GM21390 (cell line): Measurements from ENCODE around the gene CYP19A1.

Experiments
- ATAC-seq: cut with Tn5 transposase; IDR thresholded peaks from one replicate; pipeline ENCODE4 v1.9.1; 2021; ENCODE audit not compliant: unreplicated experiment

CYP19A1 gene

GRCh38 chr15:51363383-51363782 lies 25.0 kb upstream of the CYP19A1 start:
- no peak for ATAC-seq

- ATAC-seq: no peak
These were observed 21.6 kb upstream of the CYP19A1 start for GRCh38 chr15:51359981-51360380.

- no peak for ATAC-seq
These were observed 18.6 kb upstream of the CYP19A1 start for GRCh38 chr15:51356983-51357382.

- ATAC-seq: no peak
These were observed 17.8 kb upstream of the CYP19A1 start for GRCh38 chr15:51356147-51356546.

- no peak for ATAC-seq
These were observed 16.7 kb upstream of the CYP19A1 start for GRCh38 chr15:51355096-51355495.

- no peak for ATAC-seq
These were observed 15.6 kb upstream of the CYP19A1 start for GRCh38 chr15:51353976-51354375.

- ATAC-seq: no peak
These were observed 12.3 kb upstream of the CYP19A1 start for GRCh38 chr15:51350723-51351122.

GRCh38 chr15:51349156-51349844 lies 10.9 kb upstream of the CYP19A1 start:
- ATAC-seq: no peak

GRCh38 chr15:51348688-51349087 lies 10.3 kb upstream of the CYP19A1 start:
- peak; percentile 97 for ATAC-seq

- no peak for ATAC-seq
These were observed 7.7 kb upstream of the CYP19A1 start for GRCh38 chr15:51346136-51346535.

- ATAC-seq: no peak
These were observed 5.1 kb upstream of the CYP19A1 start for GRCh38 chr15:51343466-51343865.

- ATAC-seq: no peak
These were observed 4.0 kb upstream of the CYP19A1 start for GRCh38 chr15:51342227-51342999.

GRCh38 chr15:51341366-51342226 lies 3.2 kb upstream of the CYP19A1 start, which contains the start of gene GLDN:
TSS of gene GLDN (plus strand) at chr15:51341655. CDS start at chr15:51341685, 30 bp downstream.
- ATAC-seq: no peak

GRCh38 chr15:51335538-51336410 lies 2.6 kb downstream of the CYP19A1 start:
- peak; percentile 81 for ATAC-seq

- no peak for ATAC-seq
These were observed 3.3 kb downstream of the CYP19A1 start for GRCh38 chr15:51335087-51335486.

- no peak for ATAC-seq
These were observed 4.4 kb downstream of the CYP19A1 start for GRCh38 chr15:51334011-51334451.

GRCh38 chr15:51333571-51333970 lies 4.8 kb downstream of the CYP19A1 start:
- ATAC-seq: no peak

- ATAC-seq: no peak
These were observed 5.9 kb downstream of the CYP19A1 start for GRCh38 chr15:51332206-51333147.

GRCh38 chr15:51331141-51331540 lies 7.3 kb downstream of the CYP19A1 start:
- no peak for ATAC-seq
